ENCODE measurements around the gene ZFP90. TPM values are rescaled to one million over a fixed set of nuclear protein-coding genes. Genes with fewer than 3 reads are reported as not detected.

The ZFP90 gene
- total and polyA plus RNA-seq, 9 donors, result 16.7 to 50.0 (median 35.9) TPM

- Histone ChIP-seq H3K4me1 (ENCODE audit: insufficient read depth) (no peaks in the 10 kb centered on the region), H3K4me3 (no peak overlapping the region), H3K27ac (no peak overlapping the region), H3K9me3 (no peaks in the 10 kb centered on the region), H3K36me3 (no peaks in the 10 kb centered on the region), H3K27me3 (no peaks in the 10 kb centered on the region)
- intact Hi-C loops (cut with DNase I), result loop anchor here in 1 of 4 donors (5.0 to 10.0 kb wide), 3 partner anchors 102 to 250 kb away; partner anchors contain the start of gene TANGO6
- DNase-seq, result no peak
- no peak for TF ChIP-seq EP300 (IDR thresholded peaks at IDR 0.05)
- no peak for TF ChIP-seq POLR2A (IDR thresholded peaks at IDR 0.05)
- TF ChIP-seq CTCF (IDR thresholded peaks at IDR 0.05), result no peak
- WGBS, 3 donors, result 92 to 95% (median 93%) methylated on average over 5 of the region's 5 CpGs
These were observed 53.6 kb downstream of the ZFP90 start for GRCh38 chr16:68592466-68593337.

GRCh38 chr16:68596266-68596665, 57.2 kb downstream of the ZFP90 start:
- no peak for DNase-seq
- TF ChIP-seq EP300 (IDR thresholded peaks at IDR 0.05) (no peak), POLR2A (IDR thresholded peaks at IDR 0.05) (no peak), CTCF (IDR thresholded peaks at IDR 0.05) (no peak)
- no peak overlapping the region for H3K27ac ChIP-seq
- no peaks in the 10 kb centered on the region for H3K27me3 ChIP-seq
- H3K36me3 ChIP-seq, result no peaks in the 10 kb centered on the region
- 83 to 91% (median 85%) methylated on average over 6 of the region's 6 CpGs for WGBS, 3 donors
- intact Hi-C loops (cut with DNase I), result loop anchor here in 1 of 4 donors (10.0 kb wide), 1 partner anchor 99 kb away; no protein-coding TSS in a partner anchor
- H3K4me3 ChIP-seq, result no peak overlapping the region
- H3K4me1 ChIP-seq (ENCODE audit: insufficient read depth), result no peaks in the 10 kb centered on the region
- H3K9me3 ChIP-seq, result no peaks in the 10 kb centered on the region

GRCh38 chr16:68599586-68599985, 60.5 kb downstream of the ZFP90 start:
- intact Hi-C loops (cut with DNase I), result loop anchor here in 1 of 4 donors (10.0 kb wide), 1 partner anchor 95 kb away; no protein-coding TSS in a partner anchor
- 98 to 100% (median 100%) methylated on average over 1 of the region's 1 CpG for WGBS, 3 donors

GRCh38 chr16:68605746-68606145, 66.7 kb downstream of the ZFP90 start:
- no peaks in the 10 kb centered on the region for H3K9me3 ChIP-seq
- H3K36me3 ChIP-seq, result no peaks in the 10 kb centered on the region
- intact Hi-C loops (cut with DNase I), result no loop called here
- no peak for TF ChIP-seq POLR2A (IDR thresholded peaks at IDR 0.05)
- TF ChIP-seq CTCF (IDR thresholded peaks at IDR 0.05), result no peak
- TF ChIP-seq EP300 (IDR thresholded peaks at IDR 0.05), result no peak
- no peaks in the 10 kb centered on the region for H3K4me1 ChIP-seq (ENCODE audit: insufficient read depth)
- WGBS, 3 donors, result 70 to 82% (median 76%) methylated on average over 5 of the region's 5 CpGs
- H3K27ac ChIP-seq, result no peak overlapping the region
- H3K4me3 ChIP-seq, result no peak overlapping the region
- H3K27me3 ChIP-seq, result no peaks in the 10 kb centered on the region
- no peak for DNase-seq

More at GRCh38 chr16:68599586-68599985, 60.5 kb downstream of the ZFP90 start:
- H3K27ac ChIP-seq, result no peak overlapping the region
- no peaks in the 10 kb centered on the region for H3K36me3 ChIP-seq
- H3K4me1 ChIP-seq (ENCODE audit: insufficient read depth), result no peaks in the 10 kb centered on the region
- no peaks in the 10 kb centered on the region for H3K9me3 ChIP-seq
- no peak overlapping the region for H3K4me3 ChIP-seq
- DNase-seq, result no peak
- TF ChIP-seq CTCF (IDR thresholded peaks at IDR 0.05) (no peak), POLR2A (IDR thresholded peaks at IDR 0.05) (no peak), EP300 (IDR thresholded peaks at IDR 0.05) (no peak)
- H3K27me3 ChIP-seq, result no peaks in the 10 kb centered on the region

Data from ovary (tissue), 9 donors.